HEK293T (cell line): ENCODE results near the gene MTOR.

Experiments
- ARNT ChIP-seq: fragments of 450-650 bp; IDR thresholded peaks from 2 replicates; pipeline ENCODE4 v1.6.1; 2017; ENCODE audit warnings: mild to moderate bottlenecking
- BHLHE40 ChIP-seq: fragments of 450-650 bp; IDR thresholded peaks from 2 replicates; pipeline ENCODE4 v1.6.1; 2016; ENCODE audit warnings: mild to moderate bottlenecking, moderate library complexity, borderline replicate concordance
- ELF4 ChIP-seq: fragments of 450-650 bp; IDR thresholded peaks from 2 replicates; pipeline ENCODE4 v1.6.1; 2017; ENCODE audit warnings: antibody characterized with exemption
- FOXK2 ChIP-seq: fragments of 450-650 bp; IDR thresholded peaks from 2 replicates; pipeline ENCODE4 v1.6.1; 2016; ENCODE audit warnings: mild to moderate bottlenecking
- FOXM1 ChIP-seq: fragments of 450-650 bp; IDR thresholded peaks from 2 replicates; pipeline ENCODE4 v1.6.1; 2017; ENCODE audit warnings: mild to moderate bottlenecking, borderline replicate concordance
- HDGF ChIP-seq: fragments of 450-650 bp; IDR thresholded peaks from 2 replicates; pipeline ENCODE4 v1.6.1; 2017; ENCODE audit warnings: antibody characterized with exemption, borderline replicate concordance
- SP1 ChIP-seq: fragments of 450-650 bp; IDR thresholded peaks from 2 replicates; pipeline ENCODE4 v1.6.1; 2017
- SUZ12 ChIP-seq: fragments of 450-650 bp; IDR thresholded peaks from 2 replicates; pipeline ENCODE4 v1.6.1; 2016; ENCODE audit warnings: mild to moderate bottlenecking
- TARDBP ChIP-seq: fragments of 450-650 bp; IDR thresholded peaks from 2 replicates; pipeline ENCODE4 v1.6.1; 2016
- TF ChIP-seq, protein P1 (sequence below): fragments of 450-650 bp; IDR thresholded peaks from 2 replicates; pipeline ENCODE4 v1.6.1; 2016

DNA sequence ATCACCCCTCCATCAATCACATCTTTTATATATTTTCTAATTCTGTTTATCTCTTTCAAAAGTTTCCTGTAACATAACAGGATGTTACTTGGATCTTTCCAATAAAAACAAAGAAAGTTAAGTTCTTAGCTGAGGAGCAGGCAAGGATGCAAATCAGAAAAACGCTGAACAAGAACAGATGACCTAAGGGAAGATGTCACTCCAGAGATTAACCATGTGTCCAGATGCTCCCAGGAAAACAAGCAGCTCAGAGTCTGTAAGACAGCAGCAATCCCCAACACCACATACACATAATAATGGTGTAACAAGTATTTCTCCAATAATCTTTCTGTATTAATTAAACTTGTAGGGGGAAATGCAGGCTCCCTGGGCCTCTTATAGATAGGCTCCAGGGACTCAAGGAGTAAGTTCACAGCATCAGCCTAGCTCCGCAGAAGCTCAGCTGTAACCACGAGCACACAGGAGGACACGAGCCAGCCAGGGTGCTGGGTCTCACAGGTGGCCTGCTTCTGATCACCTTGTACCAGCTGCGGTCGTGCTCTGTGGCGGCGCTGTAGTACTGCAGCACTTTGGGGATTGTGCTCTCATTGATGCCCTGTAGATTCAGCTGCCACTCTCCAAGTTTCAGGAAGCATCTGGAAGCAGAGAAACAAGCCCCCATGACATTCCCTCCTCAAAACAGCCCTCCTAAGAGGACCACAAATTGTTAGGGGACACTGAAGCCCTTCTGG lies 129.6 kb downstream of the MTOR start:
- no peak for TF ChIP-seq SP1
- no peak for TF ChIP-seq SUZ12
- TF ChIP-seq FOXM1 = no peak
- no peak for TF ChIP-seq BHLHE40
- no peak for TF ChIP-seq ELF4
- TF ChIP-seq FOXK2 = no peak
- no peak for TF ChIP-seq ARNT
- no peak for TF ChIP-seq HDGF
- TF ChIP-seq, protein P1, sequence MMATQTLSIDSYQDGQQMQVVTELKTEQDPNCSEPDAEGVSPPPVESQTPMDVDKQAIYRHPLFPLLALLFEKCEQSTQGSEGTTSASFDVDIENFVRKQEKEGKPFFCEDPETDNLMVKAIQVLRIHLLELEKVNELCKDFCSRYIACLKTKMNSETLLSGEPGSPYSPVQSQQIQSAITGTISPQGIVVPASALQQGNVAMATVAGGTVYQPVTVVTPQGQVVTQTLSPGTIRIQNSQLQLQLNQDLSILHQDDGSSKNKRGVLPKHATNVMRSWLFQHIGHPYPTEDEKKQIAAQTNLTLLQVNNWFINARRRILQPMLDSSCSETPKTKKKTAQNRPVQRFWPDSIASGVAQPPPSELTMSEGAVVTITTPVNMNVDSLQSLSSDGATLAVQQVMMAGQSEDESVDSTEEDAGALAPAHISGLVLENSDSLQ = no peak
- no peak for TF ChIP-seq TARDBP
